T-cell (primary cell): ENCODE measurements around the gene PSMB3. TPM values are rescaled to one million over a fixed set of nuclear protein-coding genes. Genes with fewer than 3 reads are reported as not detected.
A peak's percentile ranks its signal among the peaks of the same experiment; 100 is the strongest.

Experiments used
- ATAC-seq, 4 experiments: fragments of 200-7000 bp in 3 of 4; fragments of 150-1000 bp in 1 of 4; cut with Tn5 transposase; replicated peaks in 1 of 4; 1 replicate in 3 of 4; 2 replicates in 1 of 4; pipeline ENCODE4 v1.10.0; 2021; ENCODE audit warnings: moderate library complexity in 3 of 4, mild to moderate bottlenecking in 2 of 4, moderate number of reproducible peaks in 1 of 4
- CTCF ChIA-PET, 2 donors: fragments of 300-600 bp; sonication (Branson Sonifier 250); formaldehyde crosslinking; loops; one replicate each; lab custom pipeline; 2022; ENCODE audit warnings: antibody characterized with exemption in 2 of 2; lab: Charles Lee
- POLR2A ChIA-PET, 2 donors: fragments of 300-600 bp; sonication (Branson Sonifier 250); formaldehyde crosslinking; loops; one replicate each; lab custom pipeline; 2022; ENCODE audit warnings: antibody characterized with exemption in 2 of 2; lab: Charles Lee
- DNase-seq, 35 experiments: peaks; one replicate each; pipeline versions ENCODE4 v3.0.0 to v3.0.0-alpha.2; 2013 to 2023
- H3K27ac ChIP-seq: one replicate; pipeline ENCODE4 v1.5.1; 2013; ENCODE audit warnings: low read length
- H3K27me3 ChIP-seq, 2 experiments: replicated peaks in 1 of 2; 1 replicate in 1 of 2; 2 replicates in 1 of 2; pipeline versions ENCODE4 v1.6.1 to v1.7.0; 2013; ENCODE audit warnings: low read length in 1 of 2, mixed read lengths in 1 of 2; ENCODE audit not compliant: control insufficient read depth in 2 of 2, insufficient read depth in 2 of 2; ENCODE audit errors: extremely low read depth in 1 of 2
- H3K36me3 ChIP-seq, 2 donors: 1 replicate in 1 of 2; 2 replicates in 1 of 2; pipeline versions ENCODE4 v1.6.1 to v1.7.0; 2013; ENCODE audit warnings: low read length in 1 of 2; ENCODE audit not compliant: control insufficient read depth in 2 of 2, insufficient read depth in 1 of 2; ENCODE audit errors: extremely low read depth in 1 of 2
- H3K4me1 ChIP-seq, 2 experiments: 1 replicate in 1 of 2; 2 replicates in 1 of 2; pipeline versions ENCODE4 v1.6.1 to v1.7.0; 2013; ENCODE audit warnings: low read length in 2 of 2, mixed read lengths in 1 of 2; ENCODE audit not compliant: insufficient read depth in 2 of 2, control insufficient read depth in 1 of 2; ENCODE audit errors: extremely low read depth in 1 of 2
- H3K4me3 ChIP-seq, 2 donors: 1 replicate in 1 of 2; 2 replicates in 1 of 2; pipeline versions ENCODE4 v1.5.1 to v1.7.0; 2013; ENCODE audit warnings: mild to moderate bottlenecking in 2 of 2, low read length in 1 of 2, moderate library complexity in 1 of 2; ENCODE audit not compliant: control insufficient read depth in 1 of 2; ENCODE audit errors: extremely low read depth in 1 of 2
- H3K9me3 ChIP-seq: 2 replicates; pipeline ENCODE4 v1.7.0; 2013
- H3K27ac Mint-ChIP-seq, 2 donors: one replicate each; pipeline ENCODE4 v1.8.0; 2020 to 2021; ENCODE audit warnings: mild to moderate bottlenecking in 2 of 2, mixed read lengths in 2 of 2
- H3K27me3 Mint-ChIP-seq, 2 donors: one replicate each; pipeline ENCODE4 v1.8.0; 2021 to 2022; ENCODE audit warnings: mixed read lengths in 2 of 2
- H3K36me3 Mint-ChIP-seq: one replicate; pipeline ENCODE4 v1.8.0; 2021; ENCODE audit warnings: mixed read lengths
- H3K4me1 Mint-ChIP-seq, 3 donors: one replicate each; pipeline ENCODE4 v1.8.0; 2020 to 2022; ENCODE audit warnings: mixed read lengths in 3 of 3, mild to moderate bottlenecking in 1 of 3
- H3K4me3 Mint-ChIP-seq, 3 donors: one replicate each; pipeline ENCODE4 v1.8.0; 2020 to 2022; ENCODE audit warnings: mild to moderate bottlenecking in 3 of 3, mixed read lengths in 3 of 3, moderate library complexity in 3 of 3
- H3K9me3 Mint-ChIP-seq, 3 donors: one replicate each; pipeline ENCODE4 v1.8.0; 2020 to 2022; ENCODE audit warnings: mixed read lengths in 3 of 3
- WGBS: methylation state at CpG from one replicate; pipeline ENCODE4 v1.1.5; 2013; ENCODE audit warnings: missing lambda C conversion rate; ENCODE audit not compliant: insufficient coverage; 5-methylcytosine and 5-hydroxymethylcytosine counted together
- total RNA-seq, 35 experiments: library from RNA in 6 of 35; stranded (reverse) in 6 of 35; fragments of 120-200 nt in 1 of 35; gene quantifications; one replicate each; pipeline versions ENCODE4 v1.2.1 to v1.2.4 and lab custom pipeline; 2013 to 2026

The PSMB3 gene
- total RNA-seq, 5 donors from 2014 or later (not counting 1 experiment from before 2014, with no cell fraction given), result 81.2 to 116 (median 104) TPM

DNA sequence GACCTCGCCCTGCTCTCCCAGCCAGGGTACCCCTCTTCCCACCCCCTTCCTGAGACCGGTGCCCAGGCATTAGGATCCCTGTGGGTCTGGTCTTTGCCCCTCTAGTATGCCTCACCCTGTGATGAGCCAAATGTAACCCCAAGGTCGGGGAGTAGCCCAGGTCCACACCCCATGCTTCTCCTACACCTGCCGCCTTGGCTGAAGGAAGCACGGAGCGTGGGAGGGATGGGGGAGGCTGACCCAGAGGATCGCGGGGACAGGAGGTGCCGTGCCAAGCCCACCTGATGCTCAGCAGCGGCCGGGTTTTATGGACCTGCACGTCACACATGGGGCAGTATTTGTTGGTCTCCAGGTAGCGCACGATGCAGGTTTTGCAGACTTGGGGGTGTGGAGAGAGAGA is 13.2 kb upstream of the PSMB3 start:
- no peaks in the 10 kb centered on the region for H3K9me3 Mint-ChIP-seq
- Histone ChIP-seq H3K27ac (no peak overlapping the region), H3K27me3 (peaks cover 0 to 48% of the 10 kb centered on the region in 2 experiments), H3K4me3 (no peak overlapping the region), H3K9me3 (no peaks in the 10 kb centered on the region), H3K36me3 (no peaks in the 10 kb centered on the region), H3K4me1 (peaks cover 0 to 13% of the 10 kb centered on the region in 2 experiments)
- no peak overlapping the region for H3K27ac Mint-ChIP-seq
- no peak overlapping the region for H3K4me3 Mint-ChIP-seq
- WGBS, result 79% methylated on average over 2 of the region's 14 CpGs
- H3K4me1 Mint-ChIP-seq, result peaks cover 7 to 13% (median 11%) of the 10 kb centered on the region in 3 donors
- CTCF ChIA-PET, result no interaction called here
- no peaks in the 10 kb centered on the region for H3K36me3 Mint-ChIP-seq
- POLR2A ChIA-PET, result no interaction called here
- peaks cover 0 to 21% of the 10 kb centered on the region in 2 donors for H3K27me3 Mint-ChIP-seq
- ATAC-seq, result no peak
- DNase-seq, result no peak

DNA sequence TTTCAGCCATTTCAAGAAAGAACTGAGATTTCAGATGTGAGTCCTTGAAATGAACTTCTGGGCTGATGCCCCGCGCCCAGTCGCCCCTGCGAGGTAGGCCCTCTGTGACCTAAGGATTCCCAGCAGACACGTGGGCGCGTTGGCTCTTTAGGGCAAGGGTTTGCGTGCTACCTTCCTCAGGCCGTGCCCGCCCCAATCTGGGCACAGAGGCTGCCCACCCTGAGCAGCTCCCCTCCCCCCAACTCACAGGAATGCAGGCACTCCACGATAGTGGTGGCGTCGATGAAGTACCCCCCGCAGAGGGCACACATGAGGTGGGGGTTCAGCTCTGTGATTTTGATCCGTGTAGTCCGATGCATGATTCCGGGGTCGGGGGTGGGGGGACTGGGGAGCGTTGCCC is 12.5 kb upstream of the PSMB3 start:
- no peaks in the 10 kb centered on the region for H3K36me3 Mint-ChIP-seq

DNA sequence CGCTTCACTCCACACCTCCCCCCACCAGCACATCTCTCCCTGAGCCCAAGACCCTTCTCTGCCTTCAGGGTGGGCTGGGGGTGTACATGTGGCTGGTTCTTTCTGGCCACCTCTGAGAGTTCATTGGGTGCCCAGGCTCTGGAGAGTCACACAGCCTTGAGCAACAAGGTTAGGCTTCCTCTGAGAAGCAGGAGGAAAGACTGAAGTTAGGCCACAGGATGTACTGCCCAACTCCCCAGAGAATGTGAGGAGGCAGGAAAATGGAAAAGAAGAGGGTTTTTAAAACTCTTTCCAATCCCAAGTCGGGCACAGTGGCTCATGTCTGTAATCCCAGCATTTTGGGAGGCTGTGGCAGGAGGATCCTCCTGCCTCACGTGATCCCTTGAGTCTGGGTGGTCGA is 11.7 kb upstream of the PSMB3 start:
- no peaks in the 10 kb centered on the region for H3K36me3 Mint-ChIP-seq
- no peak overlapping the region for H3K27ac Mint-ChIP-seq
- ChIA-PET POLR2A (no interaction called here), CTCF (no interaction called here)
- Histone ChIP-seq H3K27ac (no peak overlapping the region), H3K4me1 (peaks cover 0 to 1% of the 10 kb centered on the region in 2 experiments), H3K36me3 (no peaks in the 10 kb centered on the region), H3K27me3 (peaks cover 0 to 60% of the 10 kb centered on the region in 2 experiments), H3K9me3 (no peaks in the 10 kb centered on the region), H3K4me3 (no peak overlapping the region)
- DNase-seq (no peak), ATAC-seq (no peak)
- no peaks in the 10 kb centered on the region for H3K9me3 Mint-ChIP-seq
- peaks cover 0 to 2% (median 0%) of the 10 kb centered on the region in 3 donors for H3K4me1 Mint-ChIP-seq
- 88% methylated on average over 2 of the region's 4 CpGs for WGBS
- no peak overlapping the region for H3K4me3 Mint-ChIP-seq
- H3K27me3 Mint-ChIP-seq, result peaks cover under 1 to 30% of the 10 kb centered on the region in 2 donors

More for the DNA sequence above, 12.5 kb upstream of the PSMB3 start:
- DNase-seq (no peak), ATAC-seq (no peak)
- H3K36me3 ChIP-seq, result no peaks in the 10 kb centered on the region
- Mint-ChIP-seq H3K4me1 (peaks cover 3 to 5% (median 4%) of the 10 kb centered on the region in 3 donors), H3K9me3 (no peaks in the 10 kb centered on the region), H3K4me3 (no peak overlapping the region), H3K27ac (no peak overlapping the region), H3K27me3 (peaks cover 0 to 28% of the 10 kb centered on the region in 2 donors)
- no peak overlapping the region for H3K4me3 ChIP-seq
- POLR2A ChIA-PET, result no interaction called here
- H3K9me3 ChIP-seq, result no peaks in the 10 kb centered on the region
- peaks cover 0 to 7% of the 10 kb centered on the region in 2 experiments for H3K4me1 ChIP-seq
- CTCF ChIA-PET, result no interaction called here
- 85% methylated on average over 4 of the region's 19 CpGs for WGBS
- H3K27ac ChIP-seq, result no peak overlapping the region
- H3K27me3 ChIP-seq, result peaks cover 0 to 54% of the 10 kb centered on the region in 2 experiments

DNA sequence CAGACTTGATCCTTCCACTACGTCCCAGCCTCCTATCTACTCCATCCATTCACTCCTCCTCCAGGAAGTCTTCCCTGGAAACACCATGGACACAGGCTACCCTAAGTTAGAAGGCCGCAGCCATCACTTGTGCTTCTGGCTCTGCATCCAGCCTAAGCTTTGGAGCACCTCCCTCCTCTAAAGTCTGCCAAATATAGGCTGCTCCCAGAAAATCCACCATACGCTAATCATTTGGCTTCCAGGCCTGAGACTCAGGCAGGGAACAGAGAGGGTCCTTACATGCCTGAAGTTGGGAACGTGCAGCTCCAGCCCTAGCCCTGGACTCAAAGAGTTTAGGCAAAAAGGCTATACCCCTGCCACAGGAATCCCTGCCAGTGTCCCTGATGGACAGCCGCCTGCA is 11.1 kb upstream of the PSMB3 start:
- Histone ChIP-seq H3K9me3 (no peaks in the 10 kb centered on the region), H3K36me3 (no peaks in the 10 kb centered on the region), H3K27ac (no peak overlapping the region), H3K4me3 (no peak overlapping the region), H3K27me3 (peaks cover 0 to 67% of the 10 kb centered on the region in 2 experiments), H3K4me1 (peaks cover 3 to 5% of the 10 kb centered on the region in 2 experiments)
- POLR2A ChIA-PET, result no interaction called here
- no peak overlapping the region for H3K4me3 Mint-ChIP-seq
- no peak for ATAC-seq
- H3K4me1 Mint-ChIP-seq, result peaks cover 6 to 8% (median 6%) of the 10 kb centered on the region in 3 donors
- no peaks in the 10 kb centered on the region for H3K9me3 Mint-ChIP-seq
- no peaks in the 10 kb centered on the region for H3K36me3 Mint-ChIP-seq
- H3K27me3 Mint-ChIP-seq, result peaks cover 7 to 37% of the 10 kb centered on the region in 2 donors
- 78% methylated on average over 4 of the region's 5 CpGs for WGBS
- CTCF ChIA-PET, result no interaction called here
- no peak for DNase-seq
- H3K27ac Mint-ChIP-seq, result no peak overlapping the region

DNA sequence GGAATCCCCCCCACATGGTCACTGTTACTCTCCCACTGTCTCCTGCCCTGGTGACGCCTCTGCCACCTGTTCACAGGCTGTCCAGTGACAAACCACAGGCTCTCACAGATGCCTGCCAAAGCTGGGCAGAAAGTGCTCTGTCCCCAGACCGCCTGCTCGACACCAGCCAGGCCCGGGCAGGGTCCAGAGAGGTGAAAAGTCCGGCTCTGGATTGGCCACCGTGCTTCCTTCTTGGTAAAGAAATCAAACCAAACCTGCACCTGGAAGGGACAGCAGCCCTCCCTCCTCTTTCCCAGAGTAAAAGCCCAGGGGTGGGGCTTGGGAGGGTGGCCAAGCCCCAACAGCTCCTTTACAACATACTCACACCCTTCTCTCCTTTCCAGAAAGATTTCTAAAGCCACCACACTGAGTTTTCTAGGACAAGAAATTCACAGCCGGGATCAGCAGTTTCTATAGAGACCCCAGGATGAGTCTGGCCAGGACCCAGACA is 10.6 kb upstream of the PSMB3 start:
- Histone ChIP-seq H3K4me3 (no peak overlapping the region), H3K36me3 (no peaks in the 10 kb centered on the region)

DNA sequence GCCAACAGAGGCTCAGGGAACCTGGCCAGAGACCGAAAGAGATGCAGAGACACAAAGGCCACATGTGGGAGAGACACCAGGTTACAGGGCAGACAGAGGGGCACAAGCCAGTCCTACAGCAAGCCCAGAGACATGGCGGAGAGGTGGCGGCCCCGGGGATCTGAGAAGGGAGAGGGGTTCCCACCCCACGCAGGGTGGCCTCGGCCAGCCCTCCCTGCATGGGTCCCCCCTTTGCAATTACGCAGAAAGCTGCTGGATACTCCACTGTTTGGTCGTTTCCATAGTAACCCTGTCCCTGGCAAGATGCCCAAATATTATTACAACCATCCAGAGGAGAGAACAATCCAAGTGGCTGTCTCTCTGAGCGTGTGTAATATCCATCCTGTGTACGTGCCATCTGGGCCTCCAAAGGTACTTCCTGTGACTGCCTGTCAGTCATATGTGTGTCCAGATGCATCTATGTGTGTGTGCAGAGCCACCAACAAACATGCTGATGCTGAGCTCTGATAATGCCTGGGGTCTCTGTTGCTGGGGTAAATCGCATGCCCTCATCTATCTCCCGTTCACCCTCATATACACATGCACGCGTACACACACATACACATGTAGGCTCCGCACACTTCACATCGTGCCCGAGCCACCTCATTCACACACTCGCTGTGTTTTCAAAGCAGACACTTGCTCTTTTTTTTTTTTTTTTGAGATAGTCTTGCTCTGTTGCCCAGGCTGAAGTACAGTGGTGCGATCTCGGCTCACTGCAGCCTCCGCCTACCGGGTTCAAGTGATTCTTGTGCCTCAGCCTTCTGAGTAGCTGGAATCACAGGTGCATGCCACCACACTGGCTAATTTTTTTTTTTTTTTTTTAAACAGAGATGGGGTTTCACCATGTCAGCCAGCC is 9.9 kb upstream of the PSMB3 start:
- 67% methylated on average over 14 of the region's 22 CpGs for WGBS
- no peak overlapping the region for H3K4me3 Mint-ChIP-seq
- CTCF ChIA-PET, result interaction anchor here in 1 of 2 donors (0.6 kb wide), 1 partner anchor 32 kb away, joined by 3 read pairs; no protein-coding TSS in a partner anchor
- H3K27ac Mint-ChIP-seq, result no peak overlapping the region
- ATAC-seq (peak in 1 of 4 experiments; percentile 60), DNase-seq (no peak)
- no peaks in the 10 kb centered on the region for H3K36me3 ChIP-seq
- peaks cover 15 to 42% of the 10 kb centered on the region in 2 donors for H3K27me3 Mint-ChIP-seq
- POLR2A ChIA-PET, result no interaction called here
- H3K4me1 ChIP-seq, result peaks cover 15 to 16% of the 10 kb centered on the region in 2 experiments
- no peaks in the 10 kb centered on the region for H3K9me3 ChIP-seq
- no peaks in the 10 kb centered on the region for H3K9me3 Mint-ChIP-seq
- H3K27ac ChIP-seq, result no peak overlapping the region
- peaks cover 0 to 78% of the 10 kb centered on the region in 2 experiments for H3K27me3 ChIP-seq
- H3K36me3 Mint-ChIP-seq, result no peaks in the 10 kb centered on the region
- H3K4me3 ChIP-seq, result no peak overlapping the region
- H3K4me1 Mint-ChIP-seq, result peaks cover 10 to 13% (median 12%) of the 10 kb centered on the region in 3 donors

More for the DNA sequence above, 10.6 kb upstream of the PSMB3 start:
- Histone ChIP-seq H3K4me1 (peaks cover 8 to 9% of the 10 kb centered on the region in 2 experiments), H3K27me3 (peaks cover 0 to 72% of the 10 kb centered on the region in 2 experiments), H3K9me3 (no peaks in the 10 kb centered on the region), H3K27ac (no peak overlapping the region)
- CTCF ChIA-PET, result no interaction called here
- H3K27ac Mint-ChIP-seq, result no peak overlapping the region
- no peaks in the 10 kb centered on the region for H3K36me3 Mint-ChIP-seq
- WGBS, result 91% methylated on average over 5 of the region's 7 CpGs
- ATAC-seq, result no peak
- peaks cover 10 to 13% (median 11%) of the 10 kb centered on the region in 3 donors for H3K4me1 Mint-ChIP-seq
- no peak overlapping the region for H3K4me3 Mint-ChIP-seq
- DNase-seq, result no peak
- H3K27me3 Mint-ChIP-seq, result peaks cover 12 to 42% of the 10 kb centered on the region in 2 donors
- no peaks in the 10 kb centered on the region for H3K9me3 Mint-ChIP-seq
- POLR2A ChIA-PET, result no interaction called here
